GM21717 (cell line): ENCODE data around the gene ZBED4.

Experiments used
- ATAC-seq: cut with Tn5 transposase; IDR thresholded peaks from one replicate; pipeline ENCODE4 v1.9.1; 2021; ENCODE audit warnings: mild to moderate bottlenecking, moderate library complexity; ENCODE audit not compliant: unreplicated experiment

Gene ZBED4

DNA sequence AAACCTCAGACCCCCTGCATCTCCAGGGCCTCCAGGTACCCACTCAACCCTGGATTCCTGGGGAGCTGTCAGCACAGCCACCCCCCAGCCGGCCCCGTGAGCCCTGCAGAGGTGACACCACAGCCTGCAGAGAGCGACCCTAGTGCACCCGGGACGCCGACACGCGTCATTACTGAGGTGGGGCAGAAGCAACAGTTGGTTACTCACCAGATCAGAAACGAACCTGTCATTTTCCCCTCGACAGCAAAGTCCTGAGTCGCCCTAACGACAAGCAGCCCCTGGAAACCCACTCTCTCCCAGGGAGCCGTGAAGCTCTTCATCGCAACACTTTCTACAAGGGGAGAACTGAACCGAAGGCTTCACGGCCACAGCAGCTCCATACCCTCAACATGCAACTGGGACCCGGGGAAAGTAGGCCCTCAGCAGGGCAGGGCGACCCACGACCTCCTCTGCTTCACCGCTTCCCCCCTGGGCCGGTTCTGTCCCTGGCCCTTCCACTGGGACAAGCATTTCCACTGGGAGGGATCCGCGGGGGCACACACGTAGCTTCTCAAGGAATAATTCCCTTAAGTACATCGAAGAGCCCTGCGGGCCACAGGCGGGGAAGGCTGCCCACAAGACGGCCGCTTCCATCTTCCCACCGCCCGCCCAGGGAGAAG, 27.6 kb upstream of the ZBED4 start:
- ATAC-seq, result no peak

DNA sequence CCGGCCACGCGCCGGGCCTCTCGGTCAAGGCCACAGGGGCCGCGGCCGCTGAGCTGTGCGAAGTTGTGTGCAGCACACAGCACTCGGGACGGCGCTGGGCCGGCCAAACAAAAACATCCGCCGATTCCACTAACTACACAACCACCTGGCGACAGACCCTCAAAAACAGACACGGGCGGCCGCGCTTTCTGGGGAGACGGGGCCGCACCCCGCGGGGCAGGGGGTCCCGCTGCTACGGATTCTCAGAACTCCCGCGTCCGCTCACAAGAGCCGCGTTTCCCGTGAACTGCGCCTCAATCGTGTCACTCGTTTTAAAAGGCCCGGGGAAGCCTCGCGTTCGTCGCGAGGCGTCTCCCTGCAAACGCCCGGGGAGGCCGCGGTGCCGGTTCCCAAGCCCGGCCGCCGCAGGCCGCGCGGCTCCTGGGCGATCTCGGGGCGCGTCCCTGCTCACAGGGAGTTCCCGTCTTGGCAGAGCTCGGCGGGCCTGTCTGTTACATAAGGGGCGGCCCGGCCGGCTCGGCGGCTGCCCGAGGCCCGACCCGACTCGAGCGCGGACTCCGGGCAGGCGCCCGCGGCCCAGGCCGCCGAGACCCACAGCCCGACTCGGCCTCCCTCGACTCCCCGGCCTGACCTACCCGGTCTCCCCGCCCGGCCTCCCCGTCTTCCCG, 26.9 kb upstream of the ZBED4 start:
- no peak for ATAC-seq

DNA sequence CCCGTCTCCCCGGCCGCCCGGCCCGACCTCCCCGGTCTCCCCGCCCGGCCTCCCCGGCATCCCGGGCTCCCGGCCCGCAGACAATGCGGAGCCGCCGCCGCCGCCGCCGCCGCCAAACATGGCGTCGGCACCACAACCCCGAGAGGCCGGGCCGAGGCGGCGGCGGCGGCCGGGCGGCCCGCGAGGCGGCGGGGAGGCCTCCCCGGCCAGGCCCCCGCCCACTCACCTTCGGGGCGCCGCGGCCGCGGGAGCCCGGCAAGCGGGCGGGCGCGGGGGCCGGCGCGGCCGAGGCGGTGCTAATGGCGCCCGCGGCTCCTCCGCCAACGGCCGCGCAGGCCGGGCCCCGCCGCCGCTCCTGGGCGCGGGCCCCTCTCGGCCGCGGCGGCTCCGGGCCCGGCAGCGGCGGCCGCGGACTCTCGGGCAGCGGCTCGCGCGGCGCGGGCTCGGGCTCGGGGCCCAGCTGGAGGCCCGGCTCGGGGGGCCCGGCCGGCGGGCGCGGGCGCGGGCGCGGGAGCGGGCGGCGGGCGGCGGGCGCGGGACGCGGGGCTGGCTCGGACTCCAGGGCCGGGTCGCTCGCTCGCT, 26.3 kb upstream of the ZBED4 start:
- ATAC-seq, result no peak

DNA sequence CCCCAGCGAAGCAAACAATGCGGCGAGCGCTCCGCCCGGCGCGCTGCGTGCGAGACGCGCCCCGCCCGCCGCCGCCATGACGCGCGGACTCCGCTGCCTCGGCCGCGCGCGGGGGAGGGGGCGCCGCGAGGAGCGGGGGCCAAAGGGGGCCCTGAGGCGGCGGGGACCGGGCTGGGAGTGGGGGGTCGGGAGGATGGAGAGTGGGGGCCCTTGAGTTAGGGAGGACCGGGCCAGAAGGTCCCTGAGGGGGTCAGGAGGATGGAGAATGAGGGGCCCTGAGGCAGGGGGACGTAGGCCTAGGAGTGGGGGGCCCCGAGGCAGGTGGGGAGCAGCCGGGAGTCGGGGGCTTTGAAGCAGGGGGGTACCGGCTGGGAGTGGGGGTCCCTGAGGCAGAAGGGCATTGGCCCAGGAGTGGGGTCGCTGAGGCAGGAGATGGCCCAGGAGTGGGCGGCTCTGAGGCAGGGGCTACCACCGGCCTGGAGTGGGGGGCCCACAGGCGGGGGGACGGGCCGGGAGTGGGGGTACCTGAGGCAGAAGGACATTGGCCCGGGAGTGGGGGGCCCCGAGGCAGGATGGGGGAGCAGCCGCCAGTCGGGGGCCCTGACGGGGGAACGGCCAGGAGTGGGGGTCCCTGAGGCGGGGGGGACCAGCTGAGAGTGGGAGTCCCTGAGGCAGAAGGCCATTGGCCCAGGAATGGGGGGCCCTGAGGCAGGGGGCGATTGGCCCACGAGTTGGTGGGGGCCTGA, 25.6 kb upstream of the ZBED4 start, which contains the start of gene BRD1:
BRD1 (minus strand) TSS at position 21 of the 746 bp plus-strand sequence. CDS start 3,556 bp downstream, outside the sequence.
- no peak for ATAC-seq

DNA sequence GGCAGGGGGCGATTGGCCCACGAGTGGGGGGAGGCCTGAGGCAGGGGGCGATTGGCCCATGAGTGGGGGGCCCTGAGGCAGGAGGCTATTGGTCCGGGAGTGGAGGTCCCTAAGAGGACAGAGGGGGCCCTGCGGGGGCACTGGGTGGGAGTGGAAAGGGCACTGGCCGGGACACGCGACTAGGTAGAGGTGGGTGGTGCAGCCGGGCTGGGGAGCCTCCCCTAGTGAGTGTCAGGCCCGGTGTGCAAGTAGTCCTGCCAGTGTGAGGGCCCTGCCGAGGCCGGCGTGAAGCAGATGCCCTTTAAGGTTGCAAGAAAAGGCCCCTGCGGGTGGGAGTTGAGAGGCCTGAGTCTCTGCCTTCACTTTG, 25.1 kb upstream of the ZBED4 start:
- ATAC-seq, result no peak

DNA sequence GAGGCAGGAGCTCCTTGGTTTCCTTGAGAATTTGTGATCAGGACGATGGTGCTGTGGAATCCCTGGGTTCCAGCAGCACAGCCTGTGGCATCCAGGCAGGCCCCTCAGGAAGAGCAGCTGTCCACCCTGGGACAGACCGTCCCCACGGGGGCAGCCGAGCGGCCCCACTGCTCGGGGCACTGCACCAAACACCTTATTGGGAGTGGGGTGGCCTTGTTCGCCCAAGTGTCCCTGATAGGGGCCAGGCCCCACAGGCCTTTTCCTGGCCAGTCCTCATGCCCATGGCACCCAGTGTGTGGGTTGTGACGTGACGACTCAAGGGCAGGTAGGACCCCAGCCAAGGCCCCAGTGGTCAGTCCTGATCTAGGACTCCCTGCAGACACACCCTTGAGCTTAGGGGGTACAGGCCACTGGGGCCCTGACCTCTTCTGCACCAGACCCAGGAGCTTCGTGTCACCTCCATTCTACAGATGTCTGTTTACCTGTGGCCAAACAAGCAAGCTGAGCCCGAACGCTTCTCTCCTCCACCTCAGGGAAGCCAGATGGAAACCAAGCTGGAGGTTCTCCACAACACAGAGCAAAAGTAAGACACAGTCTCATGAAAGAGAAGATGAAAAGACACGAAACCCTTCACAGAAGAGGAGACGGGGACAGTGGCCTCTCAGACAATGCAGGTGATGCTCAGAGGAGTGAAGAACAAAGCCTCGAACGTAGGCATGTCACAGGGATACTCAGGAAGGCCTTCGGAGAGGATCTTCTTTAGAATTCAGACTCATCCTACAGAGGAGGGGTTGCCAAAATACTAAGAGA, 24.4 kb upstream of the ZBED4 start:
- ATAC-seq, result no peak

DNA sequence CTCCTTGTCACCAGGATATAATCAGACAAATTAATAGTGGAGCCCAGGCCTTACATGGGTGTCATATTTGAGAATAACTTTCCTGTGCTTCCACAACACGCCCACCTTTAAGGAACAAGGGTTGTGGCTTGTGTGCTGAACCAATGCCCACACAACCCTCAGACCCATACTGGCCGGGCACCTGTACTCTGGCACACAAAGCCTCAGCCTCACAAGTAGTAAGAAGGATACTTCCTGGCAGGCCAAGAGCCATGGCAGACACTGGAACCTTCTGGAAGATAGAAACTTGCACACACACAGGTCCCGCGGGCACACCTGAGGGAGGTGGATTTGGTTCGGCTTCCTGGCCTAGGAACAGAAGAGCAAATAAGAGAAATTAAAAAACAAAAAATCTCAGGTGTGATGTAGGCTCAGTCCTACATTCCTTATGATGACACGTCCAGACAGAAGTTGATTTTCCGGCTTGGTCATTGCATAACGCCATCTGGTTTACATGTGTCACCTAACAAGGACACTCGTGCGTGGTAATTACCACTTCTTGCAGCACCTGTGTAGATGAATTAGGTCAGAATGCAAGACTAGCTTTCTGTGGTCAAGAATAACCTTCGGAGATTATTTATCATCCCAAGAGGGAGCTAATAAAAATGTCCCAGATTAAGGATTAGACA, 20.2 kb upstream of the ZBED4 start:
- no peak for ATAC-seq

DNA sequence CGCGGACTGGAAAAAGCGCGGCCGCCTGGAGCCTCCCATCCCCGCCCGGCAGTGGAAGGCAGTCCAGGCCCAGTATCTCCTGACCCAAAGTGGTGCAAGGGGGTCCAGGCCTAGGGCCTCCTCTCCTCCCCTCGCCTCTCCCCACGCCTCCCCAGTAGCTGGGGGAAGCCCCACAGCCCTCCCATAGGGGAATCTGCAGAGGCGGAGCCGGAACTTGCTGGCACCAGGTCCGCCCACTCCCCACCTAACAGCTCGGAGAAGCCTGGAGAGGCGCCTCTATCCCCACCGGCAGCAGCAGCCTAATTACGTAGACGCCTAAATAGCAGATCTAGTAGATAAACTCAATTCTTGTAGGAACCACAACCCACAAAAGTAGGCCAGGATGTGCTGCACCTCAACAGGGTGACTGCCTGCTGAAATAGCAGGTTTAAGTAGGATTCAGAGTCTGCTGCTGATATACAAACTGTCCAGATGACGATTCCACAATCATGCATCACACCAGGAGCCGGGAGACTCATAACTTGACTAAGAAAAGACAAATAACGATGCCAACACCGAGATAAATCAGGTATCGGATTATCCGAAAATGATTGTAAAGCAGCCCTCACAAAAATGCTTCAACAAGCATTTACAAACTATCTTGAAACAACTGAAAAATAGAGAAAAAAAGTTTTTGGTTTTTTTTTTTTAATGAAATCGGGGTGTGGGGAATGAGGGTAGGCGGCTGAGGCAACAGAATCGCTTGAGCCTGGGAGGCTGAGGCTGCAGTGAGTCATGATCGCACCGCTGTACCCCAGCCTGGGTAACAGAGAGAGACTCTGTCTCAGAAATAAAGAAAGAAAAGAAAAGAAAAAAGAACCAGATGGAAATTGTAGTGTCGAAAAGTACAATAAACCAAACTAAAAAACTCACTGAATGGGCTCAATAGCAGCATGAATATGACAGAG, 14.6 kb upstream of the ZBED4 start:
- no peak for ATAC-seq

DNA sequence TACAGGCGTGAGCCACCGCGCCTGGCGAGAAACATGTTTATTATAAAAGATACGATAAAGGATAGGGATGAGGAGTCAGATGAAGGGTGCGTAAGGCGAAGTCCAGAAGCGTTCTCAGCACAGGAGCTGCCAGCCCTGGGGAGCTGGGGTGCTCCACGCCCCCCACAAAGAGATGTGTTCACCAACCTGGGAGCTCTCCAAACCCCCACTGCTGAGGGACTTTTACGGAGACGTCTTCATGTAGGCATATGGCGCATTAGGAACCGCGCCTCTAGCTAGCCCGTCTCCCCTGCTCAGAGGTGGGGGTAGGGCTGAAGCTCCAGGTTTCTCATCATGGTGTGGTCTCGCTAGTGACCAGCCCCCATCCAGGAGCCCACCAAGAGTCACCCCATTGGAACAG, 8.4 kb upstream of the ZBED4 start:
- no peak for ATAC-seq

DNA sequence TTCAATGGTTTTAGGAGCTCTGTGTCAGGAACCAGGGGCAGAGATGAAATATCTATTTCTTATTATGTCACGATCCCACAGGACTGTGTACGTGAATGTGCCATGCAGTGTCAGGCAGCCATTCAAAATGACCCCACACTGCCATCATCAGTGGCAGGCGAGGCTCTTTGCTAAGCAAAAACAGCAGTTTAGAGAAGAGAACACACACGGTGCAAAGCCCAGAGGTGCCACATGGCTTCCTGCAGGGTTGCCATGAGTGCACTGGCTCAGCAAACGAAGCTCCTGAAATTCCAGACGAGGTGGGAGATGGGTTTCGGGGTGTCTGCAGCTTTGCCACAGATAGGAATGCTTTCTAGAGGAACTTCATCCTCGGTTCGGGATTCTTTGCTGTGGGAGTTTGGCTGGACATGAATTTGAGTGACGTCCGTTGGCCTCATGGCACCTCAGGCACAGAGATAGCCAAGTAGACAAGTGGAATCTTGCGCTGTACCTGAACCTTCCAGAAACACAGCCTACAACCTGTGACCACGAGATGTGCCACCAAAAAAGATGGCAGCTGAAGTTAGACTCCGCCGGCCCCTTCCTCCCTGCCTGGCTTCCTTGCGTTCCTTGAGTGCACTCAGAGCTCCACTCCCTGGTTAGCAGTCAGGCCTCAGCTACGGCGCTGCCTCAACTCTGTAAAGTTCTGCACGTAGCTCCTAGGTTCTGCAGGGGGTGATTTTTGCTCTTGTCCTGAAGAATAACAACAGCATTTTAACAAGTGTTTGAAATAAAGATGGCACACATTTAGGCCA, 7.8 kb upstream of the ZBED4 start:
- ATAC-seq, result no peak

DNA sequence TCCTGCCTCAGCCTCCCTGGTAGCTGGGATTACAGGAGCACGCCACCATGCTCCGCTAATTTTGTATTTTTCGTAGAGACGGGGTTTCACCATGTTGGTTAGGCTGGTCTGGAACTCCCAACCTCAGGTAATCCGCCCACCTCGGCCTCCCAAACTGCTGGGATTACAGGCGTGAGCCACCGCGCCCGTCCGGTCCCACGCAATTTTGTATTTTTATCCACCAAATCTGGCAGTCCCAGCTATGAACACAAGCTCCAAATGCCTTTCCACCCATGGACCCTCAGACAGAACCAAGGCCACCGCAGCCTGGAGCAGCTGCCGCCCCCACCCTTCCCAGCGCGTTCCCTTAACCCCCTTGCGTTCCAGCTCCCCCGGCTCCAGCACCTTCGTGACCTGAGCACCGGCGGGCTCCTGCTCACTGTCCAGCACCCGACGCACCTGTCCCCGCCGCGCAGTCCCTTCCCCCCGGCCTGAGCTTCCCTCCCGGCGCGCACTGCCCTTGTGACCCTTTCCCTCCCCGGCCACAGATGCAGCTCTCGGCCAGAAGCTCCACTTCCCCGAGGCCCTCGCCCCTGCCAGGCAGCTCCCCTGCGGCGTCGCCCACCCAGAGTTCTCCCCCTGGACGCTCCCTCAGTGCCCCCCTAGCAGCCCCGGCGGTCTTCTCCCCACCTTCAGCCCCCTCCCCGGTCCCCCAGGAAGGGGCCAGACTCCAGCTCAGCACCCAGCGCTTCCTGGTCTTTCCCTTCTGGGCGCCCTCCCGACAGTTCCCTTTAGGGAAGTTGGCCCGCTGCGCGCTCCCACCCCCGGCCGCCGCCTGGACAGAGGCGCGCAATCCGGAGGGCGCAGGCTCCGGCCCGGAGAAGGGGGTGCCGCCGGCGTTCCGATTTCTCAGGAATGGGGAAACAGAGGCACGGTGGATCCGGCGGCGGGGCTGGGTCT, 5.6 kb upstream of the ZBED4 start:
- no peak for ATAC-seq

DNA sequence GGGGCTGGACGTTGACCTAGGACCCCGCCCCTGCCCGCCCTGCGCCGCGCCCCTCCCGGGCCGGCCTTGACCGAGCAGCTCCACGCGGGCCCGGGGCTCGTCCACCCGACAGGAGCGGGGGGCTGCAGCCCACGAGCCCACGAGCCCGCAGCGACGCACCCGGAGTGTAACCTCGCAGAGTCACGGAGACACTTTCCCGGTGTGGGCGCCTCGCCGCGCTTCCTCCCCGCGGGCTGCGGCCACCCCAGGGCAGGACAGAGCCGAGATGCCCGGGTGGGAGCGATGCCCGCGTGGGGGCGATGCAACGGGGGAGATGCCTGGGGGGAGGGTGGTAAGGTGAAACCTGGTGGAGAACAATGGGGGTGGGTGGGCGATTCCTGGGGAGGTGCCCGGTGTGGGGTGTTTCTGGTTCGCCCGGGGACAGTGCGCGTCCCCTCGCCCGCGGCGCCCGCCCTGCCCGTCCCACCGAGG, 4.9 kb upstream of the ZBED4 start:
- ATAC-seq, result no peak

DNA sequence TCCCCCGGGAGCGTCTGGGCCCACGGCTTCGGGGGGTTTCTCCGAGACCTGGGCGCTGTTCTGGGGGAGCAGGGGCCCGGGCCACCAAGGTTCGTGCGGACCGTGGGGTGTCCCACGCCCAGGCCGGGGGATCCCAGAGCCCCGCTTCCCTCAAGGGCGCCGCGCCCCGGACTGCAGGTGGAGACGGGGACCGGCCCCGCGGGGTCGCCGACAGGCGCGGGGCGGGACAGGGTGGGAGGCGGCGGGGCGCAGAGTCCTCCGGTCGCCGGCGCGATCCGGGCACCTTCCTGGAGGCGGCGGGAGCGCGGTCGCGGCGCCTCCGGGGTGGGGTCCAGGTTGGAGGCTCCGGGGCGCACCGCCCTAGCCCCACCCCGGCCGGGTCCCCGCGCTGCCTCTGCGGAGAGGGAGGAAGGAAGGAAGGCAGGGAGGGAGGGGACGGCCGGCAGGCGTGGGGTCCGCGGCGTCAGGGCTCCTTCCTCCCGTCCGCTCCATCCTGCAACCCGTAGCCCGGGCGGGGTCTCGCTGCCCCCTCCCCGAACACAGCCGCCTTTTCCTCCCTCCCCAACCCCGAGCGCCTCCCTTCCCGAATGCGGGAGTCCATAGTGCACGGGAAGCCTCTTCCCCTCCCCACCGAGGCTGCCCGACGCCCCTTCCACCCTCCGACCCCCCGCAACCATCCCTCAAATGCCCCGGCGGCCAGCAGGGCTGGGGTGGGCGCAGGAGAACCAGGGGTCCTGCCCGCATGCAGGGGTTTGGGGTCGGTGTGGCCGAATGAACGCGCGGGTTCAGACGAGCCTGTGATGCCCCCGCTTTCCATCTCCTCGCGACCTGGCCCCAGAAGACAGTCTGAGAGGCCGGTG, 4.3 kb upstream of the ZBED4 start:
- ATAC-seq, result no peak

DNA sequence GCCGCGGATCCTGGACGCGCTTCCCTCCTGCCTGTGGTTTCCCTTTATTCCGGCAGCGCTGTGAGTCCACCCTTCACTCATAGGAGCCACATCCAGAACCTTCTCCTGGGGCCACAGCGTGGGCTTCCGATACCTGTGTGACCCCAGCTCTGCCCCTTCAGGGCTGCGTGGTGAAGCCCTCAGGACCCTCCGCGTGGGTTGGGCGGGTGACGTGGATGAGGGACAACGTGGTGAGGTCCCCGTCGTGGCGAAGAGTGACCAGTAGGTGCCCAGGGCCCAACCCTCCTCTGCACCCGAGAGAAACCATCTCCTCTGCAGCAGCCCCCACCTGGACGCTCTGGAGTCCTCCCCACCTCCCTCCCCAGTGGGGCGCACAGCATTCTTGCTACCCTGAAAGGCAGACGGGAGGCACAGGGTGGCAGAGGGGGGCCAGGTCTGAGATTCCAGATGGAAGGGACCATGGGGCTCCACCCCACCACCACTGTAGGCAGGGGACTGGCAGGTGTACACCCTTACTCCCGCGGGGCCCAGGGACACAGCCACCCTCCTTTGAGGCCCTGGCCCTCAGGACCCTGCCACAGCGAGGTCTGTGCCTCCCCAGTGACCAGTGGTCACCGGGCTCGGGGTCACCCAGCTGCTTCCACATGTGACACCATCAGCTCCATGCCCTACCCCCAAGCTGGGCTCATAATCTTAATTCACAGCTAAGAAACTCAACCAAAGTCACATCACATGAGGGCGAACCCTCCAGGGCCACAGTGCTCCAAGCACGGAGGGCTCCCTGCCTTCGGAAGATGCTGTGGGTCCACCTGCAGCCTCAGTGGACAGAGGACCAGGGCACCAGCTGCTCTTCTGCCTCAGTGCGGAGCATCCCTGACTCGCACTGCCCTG, 3.4 kb upstream of the ZBED4 start:
- ATAC-seq, result no peak
